DMS 273 (cell line): Measurements from ENCODE around the gene LY6G6C.

Experiments used
- DNase-seq: peaks from one replicate; lab custom pipeline; 2025; ENCODE audit not compliant: unreplicated experiment; lab: John Stamatoyannopoulos, UW

LY6G6C gene

DNA sequence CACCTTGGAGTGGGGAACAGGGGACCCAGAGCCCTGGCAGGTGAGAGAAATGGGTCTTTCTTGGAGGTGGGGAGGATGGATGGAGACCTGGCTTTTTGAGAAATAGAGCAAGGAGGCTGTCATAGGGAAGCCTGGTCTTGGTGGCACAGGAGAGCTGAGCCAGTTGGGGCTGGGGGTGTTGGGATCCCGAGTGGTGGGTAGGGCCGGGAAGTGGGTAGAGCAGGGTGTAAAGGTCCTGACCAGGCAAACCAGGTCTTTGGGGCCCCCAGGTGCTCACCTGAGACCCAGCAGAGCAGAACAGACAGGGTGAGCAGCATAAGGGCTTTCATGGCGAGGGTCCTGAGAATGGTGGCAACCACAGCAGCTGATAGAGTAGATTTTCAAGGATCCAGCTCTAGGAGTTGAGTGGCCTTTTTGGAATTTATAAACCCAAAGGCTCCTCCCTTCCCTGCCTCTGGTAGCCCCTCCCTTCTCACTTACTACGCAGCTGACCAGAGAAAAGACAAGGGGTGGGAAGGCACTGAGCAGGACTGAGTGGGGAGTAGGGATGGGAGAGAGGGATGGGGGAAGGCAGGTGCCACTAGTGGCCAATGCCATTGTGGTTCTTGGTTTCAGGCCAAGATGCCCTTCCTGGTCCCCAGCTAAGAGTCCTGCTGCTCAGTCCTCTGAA lies at the start of gene LY6G6C:
Gene LY6G6C (minus strand): TSS at position 396 of the 670 bp plus-strand sequence. CDS start 67 bp downstream, at position 329.
- DNase-seq: no peak

GRCh38 chr6:31770860-31771259 lies 49.3 kb upstream of the LY6G6C start:
- no peak for DNase-seq

DNA sequence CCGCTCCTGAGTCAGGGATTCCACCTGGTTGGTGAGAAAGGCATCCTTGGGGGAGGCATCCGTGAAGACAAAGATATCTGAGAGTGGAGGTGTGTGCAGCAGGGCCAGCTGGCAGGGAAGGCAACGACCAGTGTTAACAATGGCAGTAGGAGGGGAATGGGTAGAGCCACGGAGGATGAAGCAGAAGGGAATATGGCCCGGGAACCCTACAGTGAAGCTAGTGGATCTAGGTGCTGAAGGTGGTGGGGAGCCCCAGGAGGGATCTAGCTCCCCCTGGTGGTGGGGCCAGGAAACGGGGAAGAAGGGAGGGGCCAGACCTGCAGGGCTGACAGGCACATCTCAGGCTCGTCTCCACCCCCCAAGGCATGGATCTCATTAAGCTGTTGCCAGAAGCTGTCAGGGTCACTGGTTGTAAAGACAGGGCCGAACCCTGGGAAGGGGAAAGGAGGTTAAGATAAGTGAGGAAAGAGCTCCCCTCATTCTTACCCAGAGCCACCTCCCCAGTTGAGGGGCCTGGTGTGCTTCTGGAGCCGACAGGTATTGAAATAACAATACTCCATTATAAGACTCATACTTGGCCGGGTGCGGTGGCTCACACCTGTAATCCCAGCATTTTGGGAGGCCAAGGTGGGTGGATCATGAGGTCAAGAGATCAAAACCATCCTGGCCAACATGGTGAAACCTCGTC lies 48.3 kb upstream of the LY6G6C start:
- DNase-seq: peak; percentile 75

- DNase-seq: no peak
Observed at GRCh38 chr6:31768363-31769257, 47.1 kb upstream of the LY6G6C start.

- DNase-seq: no peak
Observed at GRCh38 chr6:31767096-31767645, 45.6 kb upstream of the LY6G6C start.

DNA sequence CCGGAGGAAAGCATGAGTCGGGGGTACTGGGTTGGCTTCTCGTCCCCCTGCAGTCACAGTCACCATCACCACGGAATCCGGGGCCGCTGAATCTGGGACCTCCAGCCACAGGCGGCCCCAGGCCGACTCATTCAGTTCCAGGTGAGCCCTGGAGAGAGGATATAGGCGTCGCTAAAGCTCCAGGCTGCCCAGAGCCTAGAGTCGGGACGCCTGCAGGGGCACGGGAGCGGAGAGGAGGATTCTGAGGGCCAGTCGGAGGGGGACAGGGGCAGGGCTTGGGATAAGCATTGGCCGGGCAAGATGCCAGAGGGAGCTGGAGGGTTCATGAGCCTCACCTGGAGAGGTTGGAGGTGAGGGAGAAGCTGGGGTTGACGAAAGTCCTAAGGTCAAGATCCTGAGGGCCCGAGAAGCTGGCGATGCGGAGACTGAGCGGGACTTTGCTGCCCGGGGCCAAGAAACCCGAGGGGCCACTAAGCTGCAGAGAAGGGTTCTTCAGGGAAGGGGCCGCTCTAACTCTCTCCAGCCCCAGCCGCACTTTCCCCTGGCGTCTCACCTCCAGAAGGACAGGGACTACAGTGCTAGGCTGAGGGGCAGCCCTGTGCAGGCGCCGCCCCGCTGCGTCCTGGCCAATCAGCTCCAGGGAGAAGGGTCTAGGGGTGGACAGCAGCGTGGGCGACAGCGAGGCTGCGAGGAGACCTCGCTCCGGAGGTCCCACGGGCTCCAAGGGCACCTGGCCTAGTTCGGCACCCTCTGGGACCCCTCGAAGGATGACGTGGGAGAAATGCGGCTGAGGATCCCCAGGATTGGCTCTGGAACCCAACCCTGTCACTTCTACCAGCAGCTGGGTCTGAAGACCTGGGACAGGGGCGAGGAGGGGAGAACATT lies 44.6 kb upstream of the LY6G6C start:
- DNase-seq: no peak

DNA sequence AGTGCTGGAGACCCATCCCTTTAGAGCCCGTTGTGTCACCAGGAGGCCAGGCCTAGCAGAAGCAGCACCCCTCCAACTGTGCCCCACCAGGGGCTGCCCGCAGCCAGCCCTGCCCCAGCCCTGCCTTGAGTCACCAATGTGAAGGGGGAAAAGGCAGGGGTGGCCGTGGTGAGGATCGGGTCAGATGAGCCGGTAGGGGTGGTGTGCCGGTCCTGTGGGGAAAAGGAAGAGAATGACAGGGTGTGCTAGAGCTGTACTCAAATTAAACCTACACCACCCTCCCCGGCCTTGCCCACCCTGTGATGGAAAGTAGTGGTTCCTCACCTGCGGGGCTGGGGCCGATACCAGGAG lies 44.0 kb upstream of the LY6G6C start:
- no peak for DNase-seq

- no peak for DNase-seq
Observed at GRCh38 chr6:31764198-31764597, 42.7 kb upstream of the LY6G6C start.

DNA sequence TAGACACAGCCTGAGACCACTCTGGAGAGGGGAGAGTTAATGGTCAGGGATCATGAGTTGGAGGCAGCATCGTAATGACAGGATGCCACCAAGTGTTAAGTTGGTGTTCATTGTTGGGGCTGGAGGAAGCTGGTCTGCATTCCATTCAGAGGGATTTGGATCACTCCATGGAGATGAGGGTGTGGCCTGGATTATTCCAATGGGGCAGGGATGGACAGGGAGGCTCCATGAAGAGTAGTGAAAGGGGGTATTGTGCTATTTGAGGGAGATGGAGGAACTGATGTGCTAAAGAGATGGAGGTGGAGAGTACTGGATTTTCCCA lies 42.0 kb upstream of the LY6G6C start:
- DNase-seq: peak; percentile 38

GRCh38 chr6:31762878-31763618 lies 41.5 kb upstream of the LY6G6C start:
- no peak for DNase-seq

- DNase-seq: no peak
Observed at GRCh38 chr6:31762356-31762755, 40.8 kb upstream of the LY6G6C start, which contains the start of gene SAPCD1. SAPCD1 (plus strand) TSS chr6:31762656; CDS start chr6:31763055, 399 bp downstream.

GRCh38 chr6:31761343-31761742 lies 39.8 kb upstream of the LY6G6C start:
- DNase-seq: no peak

GRCh38 chr6:31760790-31761189 lies 39.2 kb upstream of the LY6G6C start:
- no peak for DNase-seq

DNA sequence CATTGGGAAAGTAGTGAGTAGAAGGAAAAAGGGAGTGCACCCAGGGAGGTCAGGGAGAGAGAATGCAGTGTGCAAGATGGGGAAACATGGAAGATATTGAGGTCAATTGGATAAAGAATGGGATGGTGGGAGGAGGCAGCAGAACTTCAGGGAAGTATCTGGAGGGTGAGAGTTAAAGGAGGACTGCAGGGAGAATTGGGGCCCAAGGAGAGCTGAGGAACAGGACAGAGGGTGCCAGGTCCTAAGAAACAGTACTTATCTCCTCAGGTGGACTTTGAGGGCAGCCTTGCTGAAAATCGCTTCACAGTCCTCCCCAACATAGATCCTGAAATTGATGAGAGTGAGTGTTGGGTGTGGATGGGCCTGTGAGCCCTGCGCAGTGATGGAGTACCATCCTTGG lies 36.7 kb upstream of the LY6G6C start:
- DNase-seq: no peak

DNA sequence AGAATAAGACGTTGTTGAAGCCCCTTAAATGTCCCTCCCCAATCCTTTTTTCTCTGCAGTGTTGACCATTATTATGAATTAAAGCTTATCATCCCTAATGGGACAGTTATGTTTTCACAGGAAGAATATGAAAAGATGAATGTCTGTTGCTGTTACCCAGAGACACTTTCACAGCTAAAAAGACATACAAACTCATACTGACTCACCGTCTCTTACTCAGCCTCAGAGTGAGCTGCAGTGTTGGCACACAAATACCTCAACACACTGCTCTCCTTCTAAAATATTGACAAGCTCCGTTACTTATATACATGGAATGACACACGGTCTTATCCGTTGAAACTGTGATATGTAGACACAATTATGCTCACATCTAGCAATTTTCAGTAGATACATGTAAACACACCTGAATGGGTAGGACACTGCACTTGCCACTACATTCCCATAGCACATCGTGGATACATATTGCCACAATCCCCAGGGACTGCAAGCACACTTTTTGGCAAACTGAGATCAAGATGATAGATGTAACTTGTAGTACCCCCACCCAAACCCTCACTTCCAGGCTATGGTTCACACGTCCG lies 31.3 kb upstream of the LY6G6C start:
- DNase-seq: no peak

- no peak for DNase-seq
Observed at GRCh38 chr6:31750411-31751022, 29.0 kb upstream of the LY6G6C start.

DNA sequence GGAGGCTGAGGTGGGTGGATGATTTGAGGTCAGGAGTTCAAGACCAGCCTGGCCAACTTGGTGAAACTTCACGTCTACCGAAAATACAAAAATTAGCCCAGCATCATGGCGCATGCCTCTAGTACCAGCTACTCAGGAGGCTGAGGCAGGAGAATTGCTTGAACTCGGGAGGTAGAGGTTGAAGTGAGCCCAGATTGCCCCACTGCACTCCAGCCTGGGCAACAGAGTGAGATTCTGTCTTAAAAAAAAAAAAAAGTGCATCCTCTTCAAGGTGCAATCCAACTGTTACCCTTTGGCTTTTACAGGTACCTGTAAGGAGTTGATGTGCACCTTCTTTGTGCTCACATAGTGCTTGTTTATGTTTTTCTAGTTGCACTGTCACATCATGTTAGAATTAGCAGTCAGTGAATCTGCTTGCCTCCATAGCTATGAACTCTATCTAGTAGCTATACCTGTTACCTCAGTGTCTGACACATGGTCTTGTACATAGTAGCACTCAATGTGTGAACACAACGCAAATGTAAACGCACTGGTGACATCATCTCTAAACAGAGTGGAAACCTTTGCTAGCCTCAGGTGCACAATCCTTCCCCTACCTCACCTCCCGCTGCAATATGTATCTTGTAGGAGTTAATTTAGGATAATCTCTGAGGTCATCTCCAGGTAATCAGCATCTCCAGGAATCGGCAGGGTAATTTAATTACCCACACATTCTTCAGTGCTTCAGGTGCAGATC lies 27.9 kb upstream of the LY6G6C start:
- DNase-seq: no peak

- DNase-seq: no peak
Observed at GRCh38 chr6:31744422-31744821, 22.9 kb upstream of the LY6G6C start.
